Measurements from ENCODE around the gene FHIT.
"Not testable (repeated sequence)": the region's sequence is repeated elsewhere in the genome, so short reads cannot be mapped to it uniquely, and the experiment has no call there.

Gene FHIT

GRCh38 chr3:61224823-61225222, 26.4 kb downstream of the FHIT start:
- no peak for DNase-seq

GRCh38 chr3:61223451-61223850, 27.8 kb downstream of the FHIT start:
- no peak for DNase-seq

GRCh38 chr3:61222467-61222866, 28.8 kb downstream of the FHIT start:
- DNase-seq: no peak

GRCh38 chr3:61221759-61222362, 29.4 kb downstream of the FHIT start:
- DNase-seq: no peak

GRCh38 chr3:61218504-61218903, 32.7 kb downstream of the FHIT start:
- DNase-seq: no peak

GRCh38 chr3:61216171-61216570, 35.1 kb downstream of the FHIT start:
- DNase-seq: not testable (repeated sequence)

GRCh38 chr3:61202086-61202485, 49.2 kb downstream of the FHIT start:
- DNase-seq: no peak

- no peak for DNase-seq
Observed at GRCh38 chr3:61201071-61201470, 50.2 kb downstream of the FHIT start.

- no peak for DNase-seq
Observed at GRCh38 chr3:61200270-61200669, 51.0 kb downstream of the FHIT start.

GRCh38 chr3:61199843-61200242, 51.4 kb downstream of the FHIT start:
- DNase-seq: no peak

GRCh38 chr3:61194892-61195538, 56.2 kb downstream of the FHIT start:
- no peak for DNase-seq

- DNase-seq: no peak
Observed at GRCh38 chr3:61192222-61192621, 59.0 kb downstream of the FHIT start.

GRCh38 chr3:61190205-61190604, 61.0 kb downstream of the FHIT start:
- DNase-seq: not testable (repeated sequence)

GRCh38 chr3:61186030-61186429, 65.2 kb downstream of the FHIT start:
- no peak for DNase-seq

- no peak for DNase-seq
Observed at GRCh38 chr3:61184956-61185355, 66.3 kb downstream of the FHIT start.

GRCh38 chr3:61182662-61183061, 68.6 kb downstream of the FHIT start:
- DNase-seq: no peak

- DNase-seq: no peak
Observed at GRCh38 chr3:61181874-61182273, 69.4 kb downstream of the FHIT start.

- DNase-seq: no peak
Observed at GRCh38 chr3:61180206-61180605, 71.0 kb downstream of the FHIT start.

GRCh38 chr3:61178167-61178566, 73.1 kb downstream of the FHIT start:
- no peak for DNase-seq

GRCh38 chr3:61177450-61177849, 73.8 kb downstream of the FHIT start:
- no peak for DNase-seq

- no peak for DNase-seq
Observed at GRCh38 chr3:61173676-61174075, 77.6 kb downstream of the FHIT start.

- no peak for DNase-seq
Observed at GRCh38 chr3:61172684-61173083, 78.6 kb downstream of the FHIT start.

- no peak for DNase-seq
Observed at GRCh38 chr3:61172203-61172602, 79.0 kb downstream of the FHIT start.

GRCh38 chr3:61169621-61170251, 81.5 kb downstream of the FHIT start:
- no peak for DNase-seq

Measured in effector CD8-positive, alpha-beta T cell (primary cell).